HG03045 (cell line): ENCODE measurements around the gene CNRIP1.

ENCODE experiments used
- ATAC-seq: cut with Tn5 transposase; IDR thresholded peaks from one replicate; pipeline ENCODE4 v1.9.1; 2021; ENCODE audit warnings: mild to moderate bottlenecking, moderate library complexity; ENCODE audit not compliant: unreplicated experiment

Gene CNRIP1

GRCh38 chr2:68293755-68294154 is 26.0 kb downstream of the CNRIP1 start:
- ATAC-seq: no peak

- no peak for ATAC-seq
Observed at GRCh38 chr2:68293024-68293423, 26.7 kb downstream of the CNRIP1 start.

GRCh38 chr2:68292108-68292710 is 27.5 kb downstream of the CNRIP1 start:
- ATAC-seq: no peak

- ATAC-seq: no peak
Observed at GRCh38 chr2:68291314-68291713, 28.4 kb downstream of the CNRIP1 start.

DNA sequence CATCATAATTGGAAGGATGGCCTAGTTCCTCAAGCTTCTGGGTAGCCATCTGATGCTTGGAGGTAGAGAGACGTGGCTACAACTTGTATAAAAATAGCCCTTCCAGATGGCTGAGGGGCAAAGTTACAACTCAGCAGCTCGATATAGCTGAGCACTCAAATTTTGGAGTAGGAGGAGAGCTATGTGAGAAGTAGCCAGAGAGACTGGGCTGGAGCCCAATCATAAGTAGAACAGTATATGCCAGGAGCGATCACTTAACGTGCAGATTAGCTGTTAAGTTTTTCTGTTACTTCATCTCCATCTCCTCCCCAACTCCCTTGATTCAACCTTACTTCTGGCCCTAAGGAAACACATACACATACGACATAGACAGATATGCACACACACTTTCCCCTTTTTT is 28.8 kb downstream of the CNRIP1 start:
- no peak for ATAC-seq

- no peak for ATAC-seq
Observed at GRCh38 chr2:68287580-68288441, 31.9 kb downstream of the CNRIP1 start.

DNA sequence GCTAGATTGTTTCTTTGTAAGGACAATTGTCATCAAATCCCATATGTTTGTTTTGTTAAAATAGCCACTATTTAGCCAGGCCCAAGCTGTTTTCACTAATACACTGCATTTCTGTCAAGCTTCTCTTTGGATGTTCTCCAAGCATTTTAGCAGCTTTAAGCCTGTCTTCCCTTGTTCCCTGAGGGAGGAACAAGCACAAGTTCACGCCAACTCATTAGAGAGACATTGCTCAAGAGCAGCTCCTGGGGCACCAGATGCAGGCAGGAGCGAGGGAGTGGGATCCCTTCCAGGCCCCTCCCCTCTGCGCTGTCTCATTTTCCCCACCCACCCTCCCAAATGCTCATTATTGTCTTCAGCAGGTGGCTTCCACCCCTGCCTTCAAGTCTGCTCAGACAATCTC is 34.9 kb downstream of the CNRIP1 start:
- ATAC-seq: no peak

- no peak for ATAC-seq
Observed at GRCh38 chr2:68283419-68283812, 36.3 kb downstream of the CNRIP1 start.

- ATAC-seq: no peak
Observed at GRCh38 chr2:68282811-68283418, 36.8 kb downstream of the CNRIP1 start.

DNA sequence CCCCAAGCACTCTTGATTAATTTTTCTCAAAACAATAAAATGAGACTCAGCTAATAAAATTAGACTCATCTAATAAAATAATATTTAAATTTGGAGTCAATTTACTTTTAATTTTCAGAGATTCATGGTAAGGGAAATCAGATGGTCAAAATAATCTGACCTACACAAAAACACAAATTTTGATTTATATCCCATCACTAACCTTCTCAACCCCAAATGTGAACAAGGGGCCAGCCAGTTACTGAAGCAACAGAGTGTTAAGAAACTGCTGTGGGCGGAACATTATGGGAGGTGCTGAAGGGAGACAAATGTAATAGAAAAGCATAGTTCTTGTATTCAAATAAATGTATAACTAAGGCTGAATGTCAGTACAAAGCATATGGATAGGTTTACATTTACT is 39.0 kb downstream of the CNRIP1 start:
- no peak for ATAC-seq

GRCh38 chr2:68280348-68280747 is 39.4 kb downstream of the CNRIP1 start:
- ATAC-seq: no peak

DNA sequence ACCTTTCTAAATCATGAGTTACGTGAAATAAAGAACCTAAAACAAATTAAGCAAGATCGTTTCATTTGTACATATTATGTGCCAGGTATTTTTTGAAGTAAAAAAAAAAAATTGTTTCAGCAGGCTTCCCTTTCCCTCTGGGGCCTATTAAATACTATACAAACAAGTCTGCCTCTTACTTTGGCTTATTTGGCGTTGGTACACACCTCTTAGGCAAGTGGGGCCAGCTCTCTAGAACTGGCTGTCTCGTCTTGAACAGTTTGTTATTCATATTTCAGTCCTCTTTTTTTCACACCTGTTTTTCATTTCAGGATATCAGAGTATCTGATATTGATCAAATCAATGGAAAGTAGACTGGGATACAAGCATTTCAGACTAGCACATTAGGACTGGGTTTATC is 40.1 kb downstream of the CNRIP1 start:
- no peak for ATAC-seq

DNA sequence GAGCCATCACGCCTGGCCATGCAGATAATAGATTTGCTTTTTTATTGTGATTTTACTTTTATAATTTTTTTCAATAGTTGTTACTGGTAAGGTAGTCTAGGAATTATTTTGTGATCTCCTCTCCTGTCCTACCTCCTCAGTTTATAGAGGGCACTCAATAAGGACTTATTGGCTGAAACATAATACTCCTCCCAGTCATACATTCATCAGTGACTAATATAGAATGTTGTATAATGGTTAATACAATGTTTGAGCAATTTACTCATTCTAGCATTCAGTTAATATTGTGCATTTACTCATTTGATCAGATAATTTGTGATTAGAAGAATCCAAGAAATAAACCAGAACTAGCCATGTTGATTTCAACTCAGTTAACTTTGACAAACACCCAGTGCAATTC is 41.6 kb downstream of the CNRIP1 start:
- ATAC-seq: no peak

GRCh38 chr2:68274022-68274421 is 45.7 kb downstream of the CNRIP1 start:
- no peak for ATAC-seq

- no peak for ATAC-seq
Observed at GRCh38 chr2:68272246-68272994, 47.3 kb downstream of the CNRIP1 start.

DNA sequence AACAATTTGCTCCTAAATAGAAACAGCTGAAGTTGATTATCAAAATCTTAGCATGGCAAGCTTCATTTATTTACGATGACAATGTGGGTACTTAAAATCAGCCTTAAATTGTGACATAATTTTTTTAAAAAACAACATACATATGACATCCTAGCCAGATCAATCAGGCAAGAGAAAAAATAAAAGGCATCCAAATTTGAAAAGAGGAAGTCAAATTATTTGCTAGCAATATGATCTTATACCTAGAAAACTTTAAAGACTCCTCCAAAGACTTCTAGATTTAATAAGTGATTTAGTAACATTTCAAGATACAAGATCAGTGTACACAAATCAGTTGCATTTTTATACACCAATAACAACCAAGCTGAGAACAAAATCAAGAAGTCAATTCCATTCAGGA is 53.1 kb downstream of the CNRIP1 start:
- ATAC-seq: no peak

GRCh38 chr2:68263632-68264031 is 56.1 kb downstream of the CNRIP1 start:
- ATAC-seq: no peak

GRCh38 chr2:68258851-68259250 is 60.9 kb downstream of the CNRIP1 start:
- ATAC-seq: no peak

DNA sequence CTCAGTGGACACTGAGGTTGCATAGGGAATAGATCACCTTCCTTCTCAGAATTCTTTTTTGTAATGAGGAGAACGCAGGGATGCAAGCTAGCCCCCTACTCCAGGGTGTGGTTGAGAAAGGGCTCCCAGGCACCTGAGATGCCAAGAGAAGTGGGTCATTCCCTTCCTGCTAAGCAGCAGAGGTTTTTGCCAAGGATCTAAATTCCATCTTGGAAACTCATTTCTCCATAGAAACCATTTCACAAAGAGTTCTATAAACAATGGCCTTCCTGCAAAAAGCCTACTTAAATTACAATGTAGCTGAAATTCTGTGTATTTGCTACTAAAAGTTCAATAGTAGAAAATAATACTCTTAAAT is 63.7 kb downstream of the CNRIP1 start:
- ATAC-seq: no peak

- no peak for ATAC-seq
Observed at GRCh38 chr2:68253219-68254068, 66.3 kb downstream of the CNRIP1 start.
